ENCODE data around the gene LMF1. TPM values are rescaled to one million over a fixed set of nuclear protein-coding genes. Genes with fewer than 3 reads are reported as not detected.

Gene LMF1
- total RNA-seq, 1 donor from 2014 or later, result 14.3 TPM

GRCh38 chr16:943971-944370 is 26.8 kb downstream of the LMF1 start:
- intact Hi-C loops (cut with micrococcal nuclease), result no loop called here
- H3K4me3 Mint-ChIP-seq (ENCODE audit: low read depth), result no peak overlapping the region
- no peaks in the 10 kb centered on the region for H3K27me3 Mint-ChIP-seq (ENCODE audit: low read depth)
- H3K4me1 Mint-ChIP-seq (ENCODE audit: low read depth), result no peaks in the 10 kb centered on the region
- no peak for DNase-seq (ENCODE audit: low spot score)
- H3K27ac Mint-ChIP-seq, result no peak overlapping the region
- peaks cover 24% of the 10 kb centered on the region for H3K9me3 Mint-ChIP-seq
- H3K36me3 Mint-ChIP-seq (ENCODE audit: low read depth), result peaks cover 37% of the 10 kb centered on the region

- Mint-ChIP-seq H3K9me3 (peaks cover 24% of the 10 kb centered on the region), H3K27ac (no peak overlapping the region), H3K27me3 (ENCODE audit: low read depth) (no peaks in the 10 kb centered on the region), H3K4me3 (ENCODE audit: low read depth) (no peak overlapping the region), H3K4me1 (ENCODE audit: low read depth) (no peaks in the 10 kb centered on the region), H3K36me3 (ENCODE audit: low read depth) (peaks cover 41% of the 10 kb centered on the region)
- intact Hi-C loops (cut with micrococcal nuclease), result no loop called here
- DNase-seq (ENCODE audit: low spot score), result no peak
These were observed 28.2 kb downstream of the LMF1 start for GRCh38 chr16:942436-943060.

- intact Hi-C loops (cut with micrococcal nuclease), result no loop called here
- no peak for DNase-seq (ENCODE audit: low spot score)
- H3K9me3 Mint-ChIP-seq, result peaks cover 24% of the 10 kb centered on the region
These were observed 30.8 kb downstream of the LMF1 start for GRCh38 chr16:939941-940340.

GRCh38 chr16:939311-939710 is 31.5 kb downstream of the LMF1 start:
- intact Hi-C loops (cut with micrococcal nuclease), result no loop called here
- DNase-seq (ENCODE audit: low spot score), result no peak
- Mint-ChIP-seq H3K27ac (no peak overlapping the region), H3K36me3 (ENCODE audit: low read depth) (peaks cover 29% of the 10 kb centered on the region), H3K4me3 (ENCODE audit: low read depth) (no peak overlapping the region), H3K4me1 (ENCODE audit: low read depth) (no peaks in the 10 kb centered on the region), H3K9me3 (peaks cover 23% of the 10 kb centered on the region), H3K27me3 (ENCODE audit: low read depth) (no peaks in the 10 kb centered on the region)

More at GRCh38 chr16:939941-940340, 30.8 kb downstream of the LMF1 start:
- Mint-ChIP-seq H3K4me1 (ENCODE audit: low read depth) (no peaks in the 10 kb centered on the region), H3K36me3 (ENCODE audit: low read depth) (peaks cover 34% of the 10 kb centered on the region), H3K27me3 (ENCODE audit: low read depth) (no peaks in the 10 kb centered on the region), H3K4me3 (ENCODE audit: low read depth) (no peak overlapping the region), H3K27ac (no peak overlapping the region)

DNA sequence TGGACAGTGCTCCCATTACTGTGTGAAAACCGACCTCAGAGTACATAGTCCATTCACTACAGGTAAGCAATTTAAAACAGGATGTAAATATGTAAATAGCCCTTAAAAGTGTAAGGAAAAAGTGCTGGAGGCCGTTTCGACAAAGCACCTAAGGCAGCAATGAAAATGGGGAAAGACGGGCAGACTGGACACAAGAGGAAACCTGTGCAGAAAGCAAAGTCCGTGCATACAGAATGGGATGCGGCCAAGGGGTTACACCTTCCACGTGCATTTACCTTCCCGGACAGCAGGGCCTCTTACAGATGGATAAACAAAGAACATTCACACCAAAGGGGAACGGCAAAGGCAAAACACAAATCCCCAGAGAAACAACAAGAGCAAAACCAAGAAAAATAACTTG is 32.0 kb downstream of the LMF1 start:
- Mint-ChIP-seq H3K27me3 (ENCODE audit: low read depth) (no peaks in the 10 kb centered on the region), H3K36me3 (ENCODE audit: low read depth) (peaks cover 23% of the 10 kb centered on the region), H3K4me1 (ENCODE audit: low read depth) (no peaks in the 10 kb centered on the region), H3K9me3 (peaks cover 18% of the 10 kb centered on the region), H3K4me3 (ENCODE audit: low read depth) (no peak overlapping the region), H3K27ac (no peak overlapping the region)
- DNase-seq (ENCODE audit: low spot score), result no peak
- intact Hi-C loops (cut with micrococcal nuclease), result no loop called here

GRCh38 chr16:938136-938535 is 32.6 kb downstream of the LMF1 start:
- peaks cover 15% of the 10 kb centered on the region for H3K9me3 Mint-ChIP-seq
- no peak overlapping the region for H3K4me3 Mint-ChIP-seq (ENCODE audit: low read depth)
- H3K36me3 Mint-ChIP-seq (ENCODE audit: low read depth), result peaks cover 21% of the 10 kb centered on the region
- no peaks in the 10 kb centered on the region for H3K27me3 Mint-ChIP-seq (ENCODE audit: low read depth)
- intact Hi-C loops (cut with micrococcal nuclease), result no loop called here
- no peaks in the 10 kb centered on the region for H3K4me1 Mint-ChIP-seq (ENCODE audit: low read depth)
- no peak for DNase-seq (ENCODE audit: low spot score)
- no peak overlapping the region for H3K27ac Mint-ChIP-seq

GRCh38 chr16:937723-938122 is 33.1 kb downstream of the LMF1 start:
- Mint-ChIP-seq H3K9me3 (peaks cover 13% of the 10 kb centered on the region), H3K4me3 (ENCODE audit: low read depth) (no peak overlapping the region), H3K4me1 (ENCODE audit: low read depth) (no peaks in the 10 kb centered on the region), H3K36me3 (ENCODE audit: low read depth) (peaks cover 19% of the 10 kb centered on the region), H3K27me3 (ENCODE audit: low read depth) (no peaks in the 10 kb centered on the region), H3K27ac (no peak overlapping the region)
- intact Hi-C loops (cut with micrococcal nuclease), result no loop called here
- no peak for DNase-seq (ENCODE audit: low spot score)

GRCh38 chr16:937311-937710 is 33.5 kb downstream of the LMF1 start:
- no peaks in the 10 kb centered on the region for H3K27me3 Mint-ChIP-seq (ENCODE audit: low read depth)
- no peak overlapping the region for H3K27ac Mint-ChIP-seq
- DNase-seq (ENCODE audit: low spot score), result no peak
- H3K9me3 Mint-ChIP-seq, result peaks cover 9% of the 10 kb centered on the region
- no peak overlapping the region for H3K4me3 Mint-ChIP-seq (ENCODE audit: low read depth)
- intact Hi-C loops (cut with micrococcal nuclease), result no loop called here
- H3K36me3 Mint-ChIP-seq (ENCODE audit: low read depth), result peaks cover 14% of the 10 kb centered on the region
- H3K4me1 Mint-ChIP-seq (ENCODE audit: low read depth), result no peaks in the 10 kb centered on the region

DNA sequence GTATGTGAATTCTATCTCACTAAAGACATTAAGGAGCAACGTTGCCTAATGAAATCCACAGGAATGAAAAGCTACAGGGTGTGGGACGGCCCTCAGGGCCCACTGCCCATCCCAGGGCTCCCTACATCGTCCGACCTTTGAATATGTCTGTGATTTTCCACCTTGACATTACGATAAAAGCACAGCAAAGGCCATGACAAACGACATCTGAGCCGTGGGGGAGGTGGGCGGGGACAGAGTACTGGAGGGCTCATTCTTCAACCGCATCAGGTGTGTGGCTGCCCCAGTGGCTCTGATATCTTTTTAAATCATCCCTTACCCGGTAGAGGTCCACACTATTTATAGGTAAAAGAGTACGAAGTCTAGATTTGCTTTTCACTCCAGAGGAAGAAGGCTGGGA is 35.1 kb downstream of the LMF1 start:
- no peak for DNase-seq (ENCODE audit: low spot score)

DNA sequence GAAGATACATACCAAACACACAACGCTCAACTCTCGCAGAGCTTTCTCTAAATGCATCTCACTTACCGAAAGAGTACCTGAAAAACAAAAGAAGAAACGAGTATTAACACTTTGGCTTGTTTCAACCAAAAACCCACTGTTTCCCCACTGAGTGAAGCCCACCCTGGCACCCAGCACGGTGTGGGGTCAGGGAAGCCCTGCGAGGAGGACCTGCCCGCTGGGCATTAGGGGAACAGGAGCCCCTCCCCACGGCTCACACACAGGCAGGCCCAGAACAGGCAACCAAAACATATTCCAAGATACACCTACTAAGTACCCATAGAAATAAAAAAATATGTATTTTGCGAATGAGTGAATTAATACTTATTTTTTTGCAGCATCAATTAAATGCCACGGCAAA is 36.6 kb downstream of the LMF1 start:
- Mint-ChIP-seq H3K36me3 (ENCODE audit: low read depth) (peaks cover 4% of the 10 kb centered on the region), H3K4me3 (ENCODE audit: low read depth) (no peak overlapping the region), H3K4me1 (ENCODE audit: low read depth) (no peaks in the 10 kb centered on the region), H3K27me3 (ENCODE audit: low read depth) (no peaks in the 10 kb centered on the region), H3K9me3 (no peaks in the 10 kb centered on the region), H3K27ac (no peak overlapping the region)
- no peak for DNase-seq (ENCODE audit: low spot score)
- intact Hi-C loops (cut with micrococcal nuclease), result no loop called here

More for the DNA sequence above, 35.1 kb downstream of the LMF1 start:
- no peaks in the 10 kb centered on the region for H3K27me3 Mint-ChIP-seq (ENCODE audit: low read depth)
- H3K36me3 Mint-ChIP-seq (ENCODE audit: low read depth), result peaks cover 4% of the 10 kb centered on the region
- no peak overlapping the region for H3K4me3 Mint-ChIP-seq (ENCODE audit: low read depth)
- no peaks in the 10 kb centered on the region for H3K9me3 Mint-ChIP-seq
- H3K4me1 Mint-ChIP-seq (ENCODE audit: low read depth), result no peaks in the 10 kb centered on the region
- intact Hi-C loops (cut with micrococcal nuclease), result no loop called here
- no peak overlapping the region for H3K27ac Mint-ChIP-seq

GRCh38 chr16:933581-933980 is 37.2 kb downstream of the LMF1 start:
- Mint-ChIP-seq H3K27me3 (ENCODE audit: low read depth) (no peaks in the 10 kb centered on the region), H3K4me3 (ENCODE audit: low read depth) (no peak overlapping the region), H3K27ac (no peak overlapping the region), H3K9me3 (no peaks in the 10 kb centered on the region), H3K36me3 (ENCODE audit: low read depth) (peaks cover under 1% of the 10 kb centered on the region), H3K4me1 (ENCODE audit: low read depth) (no peaks in the 10 kb centered on the region)
- no peak for DNase-seq (ENCODE audit: low spot score)
- intact Hi-C loops (cut with micrococcal nuclease), result no loop called here

DNA sequence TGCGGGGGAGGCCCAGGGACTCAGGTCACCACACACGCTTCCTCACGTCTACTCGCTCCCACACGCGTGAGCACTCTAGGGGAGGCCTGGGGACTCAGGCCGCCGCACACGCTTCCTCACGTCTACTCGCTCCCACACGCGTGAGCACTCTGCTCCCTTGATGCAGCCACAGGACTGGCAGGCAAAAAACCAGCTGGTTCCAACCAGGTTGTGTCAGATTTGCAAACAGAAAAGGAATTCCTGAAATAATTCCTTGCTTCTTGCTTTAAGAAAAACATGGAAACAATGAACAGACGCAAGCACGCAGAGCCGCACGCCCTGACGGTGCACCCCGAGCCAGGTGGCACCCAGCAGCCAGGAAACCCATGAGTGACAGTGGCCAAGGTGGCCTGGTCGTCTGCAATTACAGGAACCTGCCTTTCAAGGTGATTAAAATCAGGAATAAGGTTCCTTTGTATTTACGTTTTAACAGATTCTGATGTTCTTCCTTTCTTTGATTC is 37.9 kb downstream of the LMF1 start:
- no peak overlapping the region for H3K27ac Mint-ChIP-seq
- H3K27me3 Mint-ChIP-seq (ENCODE audit: low read depth), result no peaks in the 10 kb centered on the region
- no peaks in the 10 kb centered on the region for H3K9me3 Mint-ChIP-seq
- DNase-seq (ENCODE audit: low spot score), result no peak
- no peak overlapping the region for H3K4me3 Mint-ChIP-seq (ENCODE audit: low read depth)
- intact Hi-C loops (cut with micrococcal nuclease), result no loop called here
- no peaks in the 10 kb centered on the region for H3K36me3 Mint-ChIP-seq (ENCODE audit: low read depth)
- no peaks in the 10 kb centered on the region for H3K4me1 Mint-ChIP-seq (ENCODE audit: low read depth)

DNA sequence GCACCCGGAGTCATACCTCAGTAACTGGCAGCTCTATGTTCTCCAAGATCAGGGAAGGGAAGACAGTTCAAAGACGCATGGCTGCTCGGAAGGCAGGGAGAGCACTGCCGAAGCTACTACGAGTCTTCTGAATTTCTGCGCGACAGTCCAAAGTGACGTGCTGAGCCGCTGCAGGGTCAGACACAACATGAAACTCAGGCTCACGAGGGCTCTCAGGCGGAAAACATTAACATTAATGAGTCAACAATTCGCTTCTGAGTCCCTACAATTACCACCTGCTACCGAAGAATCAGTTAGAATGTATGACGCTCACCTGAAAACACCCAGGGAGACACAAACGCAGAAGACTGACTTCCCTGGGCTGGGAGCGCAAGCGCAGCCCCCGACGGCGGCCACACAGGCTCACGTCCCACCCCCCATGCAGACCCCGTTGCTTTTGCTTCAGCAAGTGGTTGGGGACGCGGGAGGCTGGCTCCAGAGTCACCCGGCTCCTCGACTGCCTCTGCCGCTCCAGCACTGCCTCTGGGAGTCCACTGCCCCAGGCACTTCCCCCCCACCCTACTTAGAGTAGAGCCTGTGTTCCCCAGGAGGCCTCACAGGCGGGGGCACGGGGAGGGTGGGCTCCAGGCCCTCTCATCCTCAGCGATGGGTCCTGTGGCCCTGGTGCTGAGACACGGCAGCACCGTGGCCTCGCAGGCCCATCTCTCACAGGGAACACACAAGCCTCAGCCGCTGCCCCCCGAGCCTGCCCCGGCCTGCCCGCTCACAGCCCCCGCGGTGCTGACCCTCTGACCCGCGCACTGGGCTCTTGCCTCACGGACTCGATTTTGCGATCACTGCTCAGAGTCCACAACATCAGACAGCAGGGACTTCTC is 38.9 kb downstream of the LMF1 start:
- Mint-ChIP-seq H3K4me1 (ENCODE audit: low read depth) (no peaks in the 10 kb centered on the region), H3K4me3 (ENCODE audit: low read depth) (no peak overlapping the region), H3K27me3 (ENCODE audit: low read depth) (no peaks in the 10 kb centered on the region), H3K27ac (no peak overlapping the region), H3K9me3 (no peaks in the 10 kb centered on the region), H3K36me3 (ENCODE audit: low read depth) (no peaks in the 10 kb centered on the region)
- no peak for DNase-seq (ENCODE audit: low spot score)
- intact Hi-C loops (cut with micrococcal nuclease), result no loop called here
